Fibroblast of skin of abdomen (primary cell): ENCODE data around the gene ADSS2. TPM values are rescaled to one million over a fixed set of nuclear protein-coding genes. Genes with fewer than 3 reads are reported as not detected.
A peak's percentile ranks its signal among the peaks of the same experiment; 100 is the strongest.
"Not testable (repeated sequence)": the region's sequence is repeated elsewhere in the genome, so short reads cannot be mapped to it uniquely, and the experiment has no call there.

Experiments
- DNase-seq: peaks from one replicate; pipeline ENCODE4 v3.0.0-alpha.2; 2013
- polyA plus RNA-seq, 2 experiments: library from polyadenylated mRNA; unstranded; fragments of 120-200 nt; gene quantifications; one replicate each; pipeline ENCODE4 v1.2.1, GENCODE V29; 2013; ENCODE audit not compliant: insufficient read length in 2 of 2

ADSS2 gene
- 43.8 TPM for polyA plus RNA-seq (2013, experiment 1 of 2; ENCODE audit: insufficient read length)
- polyA plus RNA-seq (2013, experiment 2 of 2; ENCODE audit: insufficient read length), result 46.1 TPM

- DNase-seq, result no peak
Observed at GRCh38 chr1:244451539-244451950, at the start of gene ADSS2. Gene ADSS2, minus strand, starts transcription at chr1:244451909. Its CDS starts 92 bp downstream, at chr1:244451817.

- DNase-seq, result not testable (repeated sequence)
Observed at GRCh38 chr1:244500515-244500914, 48.8 kb upstream of the ADSS2 start.

- DNase-seq, result not testable (repeated sequence)
Observed at GRCh38 chr1:244499484-244499883, 47.8 kb upstream of the ADSS2 start.

- no peak for DNase-seq
Observed at GRCh38 chr1:244497805-244498204, 46.1 kb upstream of the ADSS2 start.

GRCh38 chr1:244496186-244496585 is 44.5 kb upstream of the ADSS2 start:
- DNase-seq, result no peak

GRCh38 chr1:244494653-244495052 is 42.9 kb upstream of the ADSS2 start:
- DNase-seq, result no peak

GRCh38 chr1:244484971-244485370 is 33.3 kb upstream of the ADSS2 start:
- DNase-seq, result not testable (repeated sequence)

GRCh38 chr1:244473059-244473605 is 21.4 kb upstream of the ADSS2 start:
- DNase-seq, result no peak

- DNase-seq, result no peak
Observed at GRCh38 chr1:244466724-244467123, 15.0 kb upstream of the ADSS2 start.

GRCh38 chr1:244461245-244462071 is 9.7 kb upstream of the ADSS2 start, which contains the start of gene CATSPERE:
Gene CATSPERE, plus strand, starts transcription at chr1:244461273. Its CDS starts 157 bp downstream, at chr1:244461430.
- DNase-seq, result peak; percentile 84

- no peak for DNase-seq
Observed at GRCh38 chr1:244460197-244460596, 8.5 kb upstream of the ADSS2 start.

- no peak for DNase-seq
Observed at GRCh38 chr1:244458781-244459180, 7.1 kb upstream of the ADSS2 start.

GRCh38 chr1:244456586-244456985 is 4.9 kb upstream of the ADSS2 start:
- no peak for DNase-seq

- DNase-seq, result no peak
Observed at GRCh38 chr1:244454412-244454811, 2.7 kb upstream of the ADSS2 start.

- DNase-seq, result peak; percentile 100
Observed at GRCh38 chr1:244451951-244452795, 464 bp upstream of the ADSS2 start.

- peak; percentile 58 for DNase-seq
Observed at GRCh38 chr1:244450597-244451538, 841 bp downstream of the ADSS2 start.

- no peak for DNase-seq
Observed at GRCh38 chr1:244449936-244450508, 1.7 kb downstream of the ADSS2 start.

- DNase-seq, result no peak
Observed at GRCh38 chr1:244448279-244449036, 3.3 kb downstream of the ADSS2 start.

GRCh38 chr1:244447552-244447951 is 4.2 kb downstream of the ADSS2 start:
- no peak for DNase-seq

- no peak for DNase-seq
Observed at GRCh38 chr1:244447024-244447423, 4.7 kb downstream of the ADSS2 start.
